HG03097 (cell line): ENCODE results near the gene CRCP.
"Not testable (repeated sequence)": the region's sequence is repeated elsewhere in the genome, so short reads cannot be mapped to it uniquely, and the experiment has no call there.

Experiments
- ATAC-seq: cut with Tn5 transposase; IDR thresholded peaks from one replicate; pipeline ENCODE4 v1.9.1; 2021; ENCODE audit not compliant: unreplicated experiment, low FRiP score

CRCP gene

GRCh38 chr7:66152371-66153191 lies 37.9 kb downstream of the CRCP start:
- ATAC-seq: no peak

- no peak for ATAC-seq
Measured at GRCh38 chr7:66153691-66154090, 39.0 kb downstream of the CRCP start.

DNA sequence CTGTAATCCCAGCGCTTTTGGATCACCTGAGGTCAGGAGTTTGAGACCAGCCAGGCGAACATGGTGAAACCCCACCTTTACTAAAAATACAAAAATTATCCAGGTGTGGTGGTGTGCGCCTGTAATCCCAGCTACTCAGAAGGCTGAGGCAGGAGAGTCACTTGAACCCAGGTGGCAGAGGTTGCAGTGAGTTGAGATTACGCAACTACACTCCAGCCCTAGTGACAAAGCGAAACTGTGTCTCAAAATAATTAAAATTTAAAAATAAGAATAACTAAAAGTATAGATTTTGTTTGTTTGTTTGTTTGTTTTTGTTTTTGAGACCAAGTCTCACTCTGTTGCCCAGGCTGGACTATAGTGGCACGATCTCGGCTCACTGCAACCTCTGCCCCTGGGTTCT lies 41.4 kb downstream of the CRCP start:
- ATAC-seq: not testable (repeated sequence)

GRCh38 chr7:66157060-66157459 lies 42.4 kb downstream of the CRCP start:
- ATAC-seq: no peak

DNA sequence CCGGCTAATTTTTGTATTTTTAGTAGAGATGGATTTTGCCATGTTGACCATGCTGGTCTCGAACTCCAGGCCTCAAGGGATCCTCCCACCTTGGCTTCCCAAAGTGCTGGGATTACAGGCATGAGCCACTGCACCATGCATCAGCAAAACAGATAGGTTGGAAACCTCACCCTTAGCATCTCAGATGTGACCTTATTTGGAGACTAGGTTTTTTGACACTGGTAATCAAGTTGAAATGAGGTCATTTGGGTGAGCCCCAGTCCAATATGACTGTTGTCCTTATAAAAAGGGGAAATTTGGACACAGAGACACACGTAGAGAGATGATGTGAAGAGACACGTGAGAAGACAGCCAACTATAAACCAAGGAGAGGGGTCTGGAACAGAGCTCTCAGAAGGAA lies 48.0 kb downstream of the CRCP start:
- ATAC-seq: no peak

- ATAC-seq: no peak
Measured at GRCh38 chr7:66163186-66163610, 48.6 kb downstream of the CRCP start.

DNA sequence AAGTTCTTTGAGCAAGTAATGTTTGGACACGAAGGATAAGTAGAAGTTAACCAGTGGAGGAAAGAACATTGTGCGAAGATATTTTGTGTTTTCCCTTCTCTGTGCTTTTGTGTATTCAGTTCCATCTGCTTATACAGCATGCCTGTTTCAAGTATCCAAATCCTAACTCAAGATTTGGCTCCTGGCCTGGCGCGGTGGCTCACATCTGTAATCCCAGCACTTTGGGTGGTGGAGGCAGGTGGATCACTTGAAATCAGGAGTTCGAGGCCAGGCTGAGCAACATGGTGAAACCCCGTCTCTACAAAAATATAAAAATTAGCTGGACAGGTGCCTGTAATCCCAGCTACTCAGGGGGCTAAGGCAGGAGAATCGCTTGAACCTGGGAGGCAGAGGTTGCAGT lies 49.7 kb downstream of the CRCP start:
- no peak for ATAC-seq

GRCh38 chr7:66167773-66168387 lies 53.2 kb downstream of the CRCP start:
- no peak for ATAC-seq

DNA sequence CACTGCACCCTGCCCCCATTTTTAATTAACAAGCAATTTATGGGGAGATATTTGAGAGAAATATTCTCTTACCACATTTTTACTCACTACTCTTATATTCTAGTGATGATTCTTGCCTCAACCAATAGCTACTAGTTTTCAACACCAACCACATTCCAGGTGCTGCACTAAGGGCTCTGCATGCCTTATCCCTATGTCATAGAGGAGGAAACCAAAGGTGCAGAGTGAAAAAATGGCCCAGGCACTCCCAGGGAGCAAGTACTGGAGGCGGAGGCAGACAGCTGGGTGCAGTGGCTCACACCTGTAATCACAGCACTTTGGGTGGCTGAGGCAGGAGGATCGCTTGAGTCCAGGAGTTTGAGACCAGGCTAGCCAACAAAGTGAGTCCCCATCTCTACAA lies 55.0 kb downstream of the CRCP start:
- no peak for ATAC-seq

GRCh38 chr7:66170309-66171231 lies 55.9 kb downstream of the CRCP start:
- no peak for ATAC-seq

GRCh38 chr7:66172536-66173401 lies 58.1 kb downstream of the CRCP start:
- not testable (repeated sequence) for ATAC-seq

DNA sequence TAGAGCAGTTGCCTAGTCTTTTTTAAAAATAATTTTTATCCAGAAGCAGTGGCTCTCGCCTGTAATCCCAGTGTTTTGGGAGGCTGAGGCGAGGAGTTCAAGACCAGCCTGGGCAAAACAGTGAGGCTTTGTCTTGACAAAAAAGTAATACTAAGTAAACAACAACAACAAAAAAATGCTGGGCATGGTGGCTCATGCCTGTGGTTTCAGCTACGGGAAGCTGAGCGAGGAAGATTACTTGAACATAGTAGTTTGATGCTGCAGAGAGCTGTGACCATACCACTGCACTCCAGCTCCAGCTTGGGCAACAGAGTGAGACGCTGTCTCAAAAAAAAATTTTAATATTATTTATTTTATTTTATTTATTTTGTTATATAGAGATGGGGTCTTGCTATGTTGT lies 59.2 kb downstream of the CRCP start:
- ATAC-seq: no peak

DNA sequence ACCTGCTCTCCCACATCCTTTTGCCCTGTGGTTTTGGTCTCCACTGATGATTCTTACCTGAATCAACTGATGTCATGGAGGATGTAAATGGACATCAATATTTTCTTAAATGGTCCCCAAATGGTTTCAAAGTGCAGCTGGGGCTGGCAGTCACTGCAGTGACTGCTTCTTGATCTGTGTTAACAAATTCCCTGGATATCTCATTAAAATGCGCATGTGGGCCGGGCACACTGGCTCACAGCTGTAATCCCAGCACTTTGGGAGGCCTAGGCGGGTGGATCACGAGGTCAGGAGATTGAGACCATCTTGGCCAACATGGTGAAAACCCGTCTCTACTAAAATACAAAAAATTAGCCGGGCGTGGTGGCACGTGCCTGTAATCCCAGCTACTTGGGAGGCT lies 60.4 kb downstream of the CRCP start:
- not testable (repeated sequence) for ATAC-seq

GRCh38 chr7:66176914-66177313 lies 62.3 kb downstream of the CRCP start:
- no peak for ATAC-seq

DNA sequence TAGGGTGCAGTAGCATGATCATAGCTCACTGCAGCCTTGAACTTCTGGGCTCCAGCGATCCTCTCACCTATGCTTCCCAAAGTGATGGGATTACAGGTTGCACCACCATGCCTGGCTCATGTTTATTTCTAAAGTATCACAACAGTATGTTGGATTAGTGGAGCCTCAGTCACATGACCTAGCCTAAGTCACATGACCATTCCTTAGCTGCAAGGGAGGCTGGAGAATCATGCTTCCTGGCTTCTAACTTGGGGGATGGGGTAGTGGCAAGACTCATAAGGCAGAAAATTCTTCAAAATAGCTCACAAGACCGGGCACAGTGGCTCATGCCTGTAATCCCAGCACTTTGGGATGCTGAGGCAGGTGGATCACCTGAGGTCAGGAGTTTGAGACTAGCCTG lies 63.6 kb downstream of the CRCP start:
- ATAC-seq: no peak

DNA sequence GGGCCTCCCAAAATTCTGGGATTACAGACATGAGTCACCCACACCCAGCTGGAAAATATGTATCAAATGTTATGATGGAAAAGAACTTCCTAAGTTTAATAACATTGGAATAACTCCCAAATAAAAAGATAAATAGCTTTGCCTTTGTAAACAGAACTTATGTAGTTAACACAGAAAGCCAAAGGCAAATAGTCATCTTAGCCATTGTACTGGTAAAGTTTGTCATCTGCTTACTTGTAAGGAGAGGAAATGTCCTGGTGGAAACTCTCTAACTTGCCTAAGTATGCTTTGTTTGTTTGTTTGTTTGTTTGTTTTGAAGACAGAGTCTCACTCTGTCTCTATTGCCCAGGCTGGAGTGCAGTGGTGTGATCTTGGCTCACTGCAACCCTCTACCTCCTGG lies 66.7 kb downstream of the CRCP start:
- no peak for ATAC-seq

GRCh38 chr7:66181845-66182244 lies 67.2 kb downstream of the CRCP start:
- no peak for ATAC-seq

DNA sequence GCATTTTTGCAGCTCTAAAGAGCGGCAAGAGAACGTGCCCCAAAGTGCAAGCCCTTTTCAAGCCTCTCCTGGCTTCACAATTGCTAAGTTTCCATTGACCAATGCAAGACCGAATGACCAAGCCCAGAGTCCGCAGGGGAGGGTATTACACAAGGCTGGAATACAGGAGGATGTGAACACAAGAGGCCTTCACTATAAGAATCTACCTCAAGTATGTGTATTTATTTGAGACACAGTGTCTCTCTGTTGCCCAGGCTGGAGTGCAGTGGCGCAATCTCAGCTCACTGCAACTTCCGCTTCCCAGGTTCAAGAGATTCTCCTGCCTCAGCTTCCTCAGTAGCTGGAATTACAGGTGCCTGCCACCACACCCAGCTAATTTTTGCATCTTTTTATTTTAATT lies 68.3 kb downstream of the CRCP start:
- ATAC-seq: no peak

DNA sequence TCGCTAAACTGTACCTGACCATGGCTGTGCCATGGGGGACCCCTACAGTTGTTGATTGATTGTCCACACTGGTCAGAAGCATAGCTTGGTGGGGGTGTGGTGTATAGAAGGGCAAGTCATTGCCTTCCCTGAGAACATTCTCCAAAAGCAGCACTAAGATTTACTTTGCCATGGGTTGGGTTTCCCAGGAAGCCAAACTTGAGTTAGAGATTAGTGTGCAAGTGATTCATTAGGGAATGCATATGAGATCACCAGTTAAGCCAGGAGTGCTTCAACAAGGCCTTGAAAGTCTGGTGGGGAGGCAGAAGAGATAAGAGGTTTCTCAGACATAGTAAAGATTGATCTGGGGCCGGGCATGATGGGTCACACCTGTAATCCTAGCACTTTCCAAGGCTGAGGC lies 69.1 kb downstream of the CRCP start:
- ATAC-seq: no peak

- no peak for ATAC-seq
Measured at GRCh38 chr7:66185680-66186187, 71.1 kb downstream of the CRCP start.
